ENCODE measurements around the gene GDPD3.

DNA sequence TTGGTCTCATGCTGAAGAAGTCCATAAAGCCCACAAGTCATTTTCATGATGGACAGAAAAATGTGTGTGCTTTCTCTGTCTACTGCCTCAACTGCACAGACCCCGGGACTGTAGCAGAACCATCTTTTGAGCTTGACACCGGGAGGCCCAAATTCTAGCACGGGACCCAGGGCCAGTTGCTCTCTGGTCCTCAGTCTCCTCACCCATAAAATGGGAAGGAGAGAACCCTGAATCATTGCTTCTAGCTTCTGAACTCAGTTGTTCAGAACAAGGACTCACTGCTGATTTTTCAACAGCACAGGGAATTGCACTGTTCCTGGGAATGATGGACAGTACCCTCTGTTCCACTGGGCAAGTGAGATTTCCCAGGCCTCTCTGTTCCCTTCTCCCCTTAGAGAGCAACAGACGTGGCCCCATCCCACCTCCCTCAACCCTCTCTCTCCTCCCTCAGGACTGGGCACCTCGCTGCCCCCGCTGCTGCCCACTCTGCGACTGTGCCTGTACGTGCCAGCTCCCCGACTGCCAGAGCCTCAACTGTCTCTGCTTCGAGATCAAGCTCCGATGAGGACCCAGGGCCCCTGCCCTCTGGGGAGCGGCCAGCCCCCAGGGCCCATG, 50.0 kb downstream of the GDPD3 start:
- TF ChIP-seq, protein P1, sequence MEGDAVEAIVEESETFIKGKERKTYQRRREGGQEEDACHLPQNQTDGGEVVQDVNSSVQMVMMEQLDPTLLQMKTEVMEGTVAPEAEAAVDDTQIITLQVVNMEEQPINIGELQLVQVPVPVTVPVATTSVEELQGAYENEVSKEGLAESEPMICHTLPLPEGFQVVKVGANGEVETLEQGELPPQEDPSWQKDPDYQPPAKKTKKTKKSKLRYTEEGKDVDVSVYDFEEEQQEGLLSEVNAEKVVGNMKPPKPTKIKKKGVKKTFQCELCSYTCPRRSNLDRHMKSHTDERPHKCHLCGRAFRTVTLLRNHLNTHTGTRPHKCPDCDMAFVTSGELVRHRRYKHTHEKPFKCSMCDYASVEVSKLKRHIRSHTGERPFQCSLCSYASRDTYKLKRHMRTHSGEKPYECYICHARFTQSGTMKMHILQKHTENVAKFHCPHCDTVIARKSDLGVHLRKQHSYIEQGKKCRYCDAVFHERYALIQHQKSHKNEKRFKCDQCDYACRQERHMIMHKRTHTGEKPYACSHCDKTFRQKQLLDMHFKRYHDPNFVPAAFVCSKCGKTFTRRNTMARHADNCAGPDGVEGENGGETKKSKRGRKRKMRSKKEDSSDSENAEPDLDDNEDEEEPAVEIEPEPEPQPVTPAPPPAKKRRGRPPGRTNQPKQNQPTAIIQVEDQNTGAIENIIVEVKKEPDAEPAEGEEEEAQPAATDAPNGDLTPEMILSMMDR (IDR thresholded peaks at IDR 0.05; ENCODE audit: low read depth, low read length, poor library complexity, severe bottlenecking): no peak
- no peak for TF ChIP-seq EZH2phosphoT487 (IDR thresholded peaks at IDR 0.05; ENCODE audit: borderline replicate concordance, low read length)
